Measurements from ENCODE around the gene ZNF337.

The ZNF337 gene

GRCh38 chr20:25707695-25708094 lies 11.0 kb upstream of the ZNF337 start:
- ATAC-seq: no peak
- no peak for TF ChIP-seq TSHZ2 (CRISPR knock-in tag; IDR thresholded peaks at IDR 0.05)
- no peak for TF ChIP-seq SNAI2 (CRISPR knock-in tag; IDR thresholded peaks at IDR 0.05)
- no peak for TF ChIP-seq POU6F1 (CRISPR knock-in tag; IDR thresholded peaks at IDR 0.05; ENCODE audit: borderline replicate concordance, low read depth)
- no peak for TF ChIP-seq GLIS3 (CRISPR knock-in tag; IDR thresholded peaks at IDR 0.05)
- no peak for TF ChIP-seq ZNF8 (CRISPR knock-in tag; IDR thresholded peaks at IDR 0.05)
- TF ChIP-seq TOX (CRISPR knock-in tag; IDR thresholded peaks at IDR 0.05; ENCODE audit: borderline replicate concordance): no peak
- no peak for TF ChIP-seq ZNF70 (CRISPR knock-in tag; IDR thresholded peaks at IDR 0.05)

GRCh38 chr20:25706793-25707192 lies 10.1 kb upstream of the ZNF337 start:
- TF ChIP-seq ISL1 (CRISPR knock-in tag; IDR thresholded peaks at IDR 0.05): no peak
- TF ChIP-seq TOX (CRISPR knock-in tag; IDR thresholded peaks at IDR 0.05; ENCODE audit: borderline replicate concordance): no peak
- no peak for TF ChIP-seq PPARA (CRISPR knock-in tag; IDR thresholded peaks at IDR 0.05; ENCODE audit: borderline replicate concordance)
- no peak for TF ChIP-seq POU6F1 (CRISPR knock-in tag; IDR thresholded peaks at IDR 0.05; ENCODE audit: borderline replicate concordance, low read depth)
- TF ChIP-seq OSR1 (CRISPR knock-in tag; IDR thresholded peaks at IDR 0.05): no peak
- no peak for TF ChIP-seq TSHZ2 (CRISPR knock-in tag; IDR thresholded peaks at IDR 0.05)
- no peak for TF ChIP-seq GLIS3 (CRISPR knock-in tag; IDR thresholded peaks at IDR 0.05)
- no peak for TF ChIP-seq ZNF70 (CRISPR knock-in tag; IDR thresholded peaks at IDR 0.05)
- TF ChIP-seq ARNTL (CRISPR knock-in tag; IDR thresholded peaks at IDR 0.05; ENCODE audit: borderline replicate concordance, low read depth): no peak
- TF ChIP-seq PATZ1 (CRISPR knock-in tag; IDR thresholded peaks at IDR 0.05; ENCODE audit: borderline replicate concordance): no peak
- TF ChIP-seq CSDC2 (CRISPR knock-in tag; IDR thresholded peaks at IDR 0.05): no peak
- TF ChIP-seq BACH2 (CRISPR knock-in tag; IDR thresholded peaks at IDR 0.05; ENCODE audit: borderline replicate concordance): no peak
- TF ChIP-seq ZNF565 (CRISPR knock-in tag; conservative IDR thresholded peaks at IDR 0.05; ENCODE audit: low read depth): no peak
- TF ChIP-seq ESRRG (CRISPR knock-in tag; IDR thresholded peaks at IDR 0.05): no peak
- TF ChIP-seq ZNF8 (CRISPR knock-in tag; IDR thresholded peaks at IDR 0.05): no peak
- TF ChIP-seq, protein P1, sequence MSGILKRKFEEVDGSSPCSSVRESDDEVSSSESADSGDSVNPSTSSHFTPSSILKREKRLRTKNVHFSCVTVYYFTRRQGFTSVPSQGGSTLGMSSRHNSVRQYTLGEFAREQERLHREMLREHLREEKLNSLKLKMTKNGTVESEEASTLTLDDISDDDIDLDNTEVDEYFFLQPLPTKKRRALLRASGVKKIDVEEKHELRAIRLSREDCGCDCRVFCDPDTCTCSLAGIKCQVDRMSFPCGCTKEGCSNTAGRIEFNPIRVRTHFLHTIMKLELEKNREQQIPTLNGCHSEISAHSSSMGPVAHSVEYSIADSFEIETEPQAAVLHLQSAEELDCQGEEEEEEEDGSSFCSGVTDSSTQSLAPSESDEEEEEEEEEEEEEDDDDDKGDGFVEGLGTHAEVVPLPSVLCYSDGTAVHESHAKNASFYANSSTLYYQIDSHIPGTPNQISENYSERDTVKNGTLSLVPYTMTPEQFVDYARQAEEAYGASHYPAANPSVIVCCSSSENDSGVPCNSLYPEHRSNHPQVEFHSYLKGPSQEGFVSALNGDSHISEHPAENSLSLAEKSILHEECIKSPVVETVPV (CRISPR knock-in tag; IDR thresholded peaks at IDR 0.05): no peak
- TF ChIP-seq ZFP30 (CRISPR knock-in tag; IDR thresholded peaks at IDR 0.05): no peak
- ATAC-seq: no peak

All from SK-N-SH treated with all-trans-retinoic acid at 6 μM for 48 hours (cell line).